Measurements from ENCODE around the gene LCE2D.

GRCh38 chr1:152645146-152645545, 18.0 kb upstream of the LCE2D start:
- TF ChIP-seq EGR1 (IDR thresholded peaks at IDR 0.05): no peak
- no peak for TF ChIP-seq CEBPB (IDR thresholded peaks at IDR 0.05)
- no peak for TF ChIP-seq USF1 (IDR thresholded peaks at IDR 0.05)
- TF ChIP-seq EP300 (IDR thresholded peaks at IDR 0.05; ENCODE audit: borderline replicate concordance): no peak
